ENCODE measurements around the gene VDAC2.

GRCh38 chr10:75276069-75276872 lies 65.7 kb downstream of the VDAC2 start:
- no peak for TF ChIP-seq POLR2AphosphoS5 (IDR thresholded peaks at IDR 0.05)
- TF ChIP-seq CTCF (IDR thresholded peaks at IDR 0.05; ENCODE audit: poor library complexity, severe bottlenecking), result no peak
- TF ChIP-seq SMC3 (conservative IDR thresholded peaks at IDR 0.05; ENCODE audit: poor library complexity), result no peak
- no peak for TF ChIP-seq TAF1 (IDR thresholded peaks at IDR 0.05; ENCODE audit: low read depth)

Measured in neural cell (in vitro differentiated cells).